MM.1S (cell line): Measurements from ENCODE around the gene SH3RF1.

Source experiments
- DNase-seq: peaks from one replicate; pipeline ENCODE4 v3.0.0-alpha.2; 2015
- H2AFZ ChIP-seq: fragments of 300-600 bp; sonication (generic); 2 replicates; pipeline ENCODE4 v1.6.0; 2016; ENCODE audit warnings: antibody characterized with exemption, low read length
- H3F3A ChIP-seq: fragments of 300-600 bp; sonication (generic); 2 replicates; pipeline ENCODE4 v1.6.1; 2016; ENCODE audit warnings: mild to moderate bottlenecking, antibody characterized with exemption, low read length, moderate library complexity, mixed read lengths; ENCODE audit not compliant: insufficient read depth
- H3K27ac ChIP-seq: fragments of 300-600 bp; sonication (generic); 2 replicates; pipeline ENCODE4 v1.5.1; 2016; ENCODE audit warnings: mild to moderate bottlenecking, low read length
- H3K27me3 ChIP-seq: fragments of 300-600 bp; sonication (generic); replicated peaks from 2 replicates; pipeline ENCODE4 v1.6.0; 2016; ENCODE audit warnings: low read length; ENCODE audit not compliant: insufficient read depth
- H3K36me3 ChIP-seq: fragments of 300-600 bp; sonication (generic); replicated peaks from 2 replicates; pipeline ENCODE4 v1.6.1; 2016; ENCODE audit warnings: mild to moderate bottlenecking, low read length, mixed read lengths; ENCODE audit not compliant: insufficient read depth
- H3K4me1 ChIP-seq: fragments of 300-600 bp; sonication (generic); 2 replicates; pipeline ENCODE4 v1.6.1; 2016; ENCODE audit warnings: low read length, mixed read lengths
- H3K4me2 ChIP-seq: fragments of 300-600 bp; sonication (generic); 2 replicates; pipeline ENCODE4 v1.6.0; 2016; ENCODE audit warnings: low read depth, low read length
- H3K4me3 ChIP-seq: fragments of 300-600 bp; sonication (generic); 2 replicates; pipeline ENCODE4 v1.5.1; 2016; ENCODE audit warnings: low read length, mixed read lengths
- H3K79me2 ChIP-seq: fragments of 300-600 bp; sonication (generic); 2 replicates; pipeline ENCODE4 v1.6.1; 2016; ENCODE audit warnings: mixed run types, low read length, mixed read lengths
- H3K9ac ChIP-seq: fragments of 300-600 bp; sonication (generic); 2 replicates; pipeline ENCODE4 v1.6.1; 2016; ENCODE audit warnings: low read length, mixed read lengths
- H3K9me2 ChIP-seq: fragments of 300-600 bp; sonication (generic); replicated peaks from 2 replicates; pipeline ENCODE4 v1.6.1; 2016; ENCODE audit warnings: mild to moderate bottlenecking, low read length, mixed read lengths; ENCODE audit not compliant: insufficient read depth
- H3K9me3 ChIP-seq: fragments of 300-600 bp; sonication (generic); replicated peaks from 2 replicates; pipeline ENCODE4 v1.6.1; 2016; ENCODE audit warnings: mild to moderate bottlenecking, low read length, mixed read lengths; ENCODE audit not compliant: insufficient read depth
- H4K20me1 ChIP-seq: fragments of 300-600 bp; sonication (generic); 2 replicates; pipeline ENCODE4 v1.6.1; 2016; ENCODE audit warnings: mild to moderate bottlenecking, low read length, moderate library complexity, mixed read lengths; ENCODE audit not compliant: insufficient read depth
- EZH2 ChIP-seq: fragments of 300-600 bp; sonication (generic); optimal IDR thresholded peaks from 2 replicates; pipeline ENCODE3; 2017; ENCODE audit warnings: low read depth, mild to moderate bottlenecking, antibody characterized with exemption, low read length, mixed read lengths
- EZH2phosphoT487 ChIP-seq: fragments of 300-600 bp; sonication (generic); IDR thresholded peaks from 2 replicates; pipeline ENCODE4 v1.6.1; 2018; ENCODE audit warnings: antibody characterized with exemption, low read length
- TF ChIP-seq, protein P1 (sequence below): fragments of 300-600 bp; sonication (generic); IDR thresholded peaks from 2 replicates; pipeline ENCODE4 v1.5.1; 2016; ENCODE audit warnings: antibody characterized with exemption, low read length, mixed read lengths

SH3RF1 gene

DNA sequence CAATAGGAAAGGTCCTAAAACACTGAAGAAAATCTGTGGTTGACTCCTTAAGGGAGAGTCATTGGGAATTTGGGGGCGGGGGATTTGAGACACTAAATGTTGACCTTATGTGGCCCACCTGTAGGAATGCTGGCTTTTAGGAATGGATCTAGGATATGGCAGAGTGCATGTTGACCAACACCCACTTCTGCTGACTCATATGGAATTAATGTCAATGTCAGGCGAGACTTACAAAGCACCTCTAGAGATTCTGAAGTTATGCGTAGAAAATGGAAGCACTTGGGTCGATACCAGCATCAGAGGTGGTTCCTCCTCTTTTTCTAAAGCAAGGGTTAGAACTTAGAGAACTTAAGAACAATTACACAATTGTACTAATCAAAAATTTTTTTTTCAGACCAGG, 160.1 kb downstream of the SH3RF1 start:
- no peaks in the 10 kb centered on the region for H3K27me3 ChIP-seq
- H3K9me3 ChIP-seq: no peaks in the 10 kb centered on the region
- no peak overlapping the region for H3K4me2 ChIP-seq
- no peak overlapping the region for H2AFZ ChIP-seq
- H4K20me1 ChIP-seq: no peaks in the 10 kb centered on the region
- H3K9ac ChIP-seq: no peak overlapping the region
- H3K4me3 ChIP-seq: no peak overlapping the region
- H3K36me3 ChIP-seq: no peaks in the 10 kb centered on the region
- DNase-seq: no peak
- no peaks in the 10 kb centered on the region for H3F3A ChIP-seq
- no peaks in the 10 kb centered on the region for H3K9me2 ChIP-seq
- no peaks in the 10 kb centered on the region for H3K4me1 ChIP-seq
- H3K27ac ChIP-seq: no peak overlapping the region
- TF ChIP-seq, protein P1, sequence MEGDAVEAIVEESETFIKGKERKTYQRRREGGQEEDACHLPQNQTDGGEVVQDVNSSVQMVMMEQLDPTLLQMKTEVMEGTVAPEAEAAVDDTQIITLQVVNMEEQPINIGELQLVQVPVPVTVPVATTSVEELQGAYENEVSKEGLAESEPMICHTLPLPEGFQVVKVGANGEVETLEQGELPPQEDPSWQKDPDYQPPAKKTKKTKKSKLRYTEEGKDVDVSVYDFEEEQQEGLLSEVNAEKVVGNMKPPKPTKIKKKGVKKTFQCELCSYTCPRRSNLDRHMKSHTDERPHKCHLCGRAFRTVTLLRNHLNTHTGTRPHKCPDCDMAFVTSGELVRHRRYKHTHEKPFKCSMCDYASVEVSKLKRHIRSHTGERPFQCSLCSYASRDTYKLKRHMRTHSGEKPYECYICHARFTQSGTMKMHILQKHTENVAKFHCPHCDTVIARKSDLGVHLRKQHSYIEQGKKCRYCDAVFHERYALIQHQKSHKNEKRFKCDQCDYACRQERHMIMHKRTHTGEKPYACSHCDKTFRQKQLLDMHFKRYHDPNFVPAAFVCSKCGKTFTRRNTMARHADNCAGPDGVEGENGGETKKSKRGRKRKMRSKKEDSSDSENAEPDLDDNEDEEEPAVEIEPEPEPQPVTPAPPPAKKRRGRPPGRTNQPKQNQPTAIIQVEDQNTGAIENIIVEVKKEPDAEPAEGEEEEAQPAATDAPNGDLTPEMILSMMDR: no peak
- TF ChIP-seq EZH2phosphoT487: no peak
- no peak for TF ChIP-seq EZH2
- no peaks in the 10 kb centered on the region for H3K79me2 ChIP-seq

DNA sequence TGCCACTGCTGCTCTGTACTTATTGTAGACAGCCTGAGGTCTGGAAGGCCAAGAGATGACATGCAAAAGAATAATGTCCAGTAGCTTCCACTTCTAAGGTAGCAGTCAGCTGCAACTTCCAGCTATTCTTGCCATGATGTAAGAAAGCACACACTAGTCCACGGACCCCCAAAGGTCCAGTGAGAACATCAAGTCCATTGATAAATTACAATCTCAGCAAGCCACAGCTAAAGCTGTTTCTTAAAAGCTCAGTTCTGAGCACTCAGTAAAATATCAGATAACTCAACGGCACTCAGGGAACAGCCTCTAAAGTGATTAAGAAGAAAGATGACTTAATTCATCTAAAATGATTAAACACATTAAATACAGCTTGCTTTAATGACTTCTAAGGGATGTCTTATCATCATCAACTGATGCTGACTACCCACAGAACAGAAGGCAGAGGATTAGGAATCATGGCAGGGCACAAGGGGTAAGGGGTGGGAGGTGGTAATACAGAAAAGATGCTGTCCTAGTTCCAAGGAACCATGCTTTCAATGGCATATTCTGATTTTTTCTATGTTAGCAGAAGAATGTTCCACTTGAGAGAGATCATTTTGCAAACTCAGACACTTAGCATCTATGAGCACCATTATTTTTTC, 161.6 kb downstream of the SH3RF1 start:
- H3K9me2 ChIP-seq: no peaks in the 10 kb centered on the region
- H3K36me3 ChIP-seq: no peaks in the 10 kb centered on the region
- no peaks in the 10 kb centered on the region for H3K79me2 ChIP-seq
- H3F3A ChIP-seq: no peaks in the 10 kb centered on the region
- DNase-seq: no peak
- H3K9ac ChIP-seq: no peak overlapping the region
- H4K20me1 ChIP-seq: no peaks in the 10 kb centered on the region
- H3K27me3 ChIP-seq: no peaks in the 10 kb centered on the region
- H3K4me1 ChIP-seq: no peaks in the 10 kb centered on the region
- H3K4me3 ChIP-seq: no peak overlapping the region
- no peak overlapping the region for H3K27ac ChIP-seq
- TF ChIP-seq, protein P1: no peak
- TF ChIP-seq EZH2phosphoT487 (no peak), EZH2 (no peak)
- no peak overlapping the region for H2AFZ ChIP-seq
- H3K4me2 ChIP-seq: no peak overlapping the region
- no peaks in the 10 kb centered on the region for H3K9me3 ChIP-seq

DNA sequence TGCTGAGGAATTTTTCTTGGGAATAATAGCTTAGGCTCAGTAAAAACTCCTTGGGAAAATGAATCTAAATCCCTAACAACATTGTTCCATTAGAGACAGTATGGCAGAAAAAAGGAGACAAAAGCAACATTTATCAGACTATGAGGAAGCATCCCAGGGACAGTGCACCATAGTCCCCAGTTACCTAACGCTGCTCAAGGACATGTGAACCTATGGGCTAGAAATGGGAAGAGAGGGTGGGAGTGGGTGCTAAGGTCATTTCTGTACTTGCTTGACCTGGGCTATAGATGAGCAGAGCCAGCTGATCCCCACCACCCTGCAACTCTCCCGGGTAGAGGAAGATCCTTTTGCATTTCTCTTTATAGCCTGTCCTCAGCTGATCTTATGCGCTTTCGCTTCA, 162.5 kb downstream of the SH3RF1 start:
- H3K9me2 ChIP-seq: no peaks in the 10 kb centered on the region
- TF ChIP-seq, protein P1: no peak
- TF ChIP-seq EZH2phosphoT487 (no peak), EZH2 (no peak)
- H3K27ac ChIP-seq: no peak overlapping the region
- H3K4me2 ChIP-seq: no peak overlapping the region
- no peak for DNase-seq
- H3K9ac ChIP-seq: no peak overlapping the region
- no peaks in the 10 kb centered on the region for H3K27me3 ChIP-seq
- no peak overlapping the region for H3K4me3 ChIP-seq
- no peaks in the 10 kb centered on the region for H4K20me1 ChIP-seq
- no peak overlapping the region for H2AFZ ChIP-seq
- no peaks in the 10 kb centered on the region for H3K79me2 ChIP-seq
- no peaks in the 10 kb centered on the region for H3F3A ChIP-seq
- no peaks in the 10 kb centered on the region for H3K36me3 ChIP-seq
- no peaks in the 10 kb centered on the region for H3K9me3 ChIP-seq
- H3K4me1 ChIP-seq: no peaks in the 10 kb centered on the region
